Retina (tissue), 1 donor: ENCODE data around the gene FPGS.
"Not testable (repeated sequence)": the region's sequence is repeated elsewhere in the genome, so short reads cannot be mapped to it uniquely, and the experiment has no call there.

Source experiments
- DNase-seq: peaks from one replicate; pipeline ENCODE4 v3.0.0-alpha.2; 2016

The FPGS gene

GRCh38 chr9:127844821-127845359 lies 42.2 kb downstream of the FPGS start:
- no peak for DNase-seq

- DNase-seq, result not testable (repeated sequence)
These were observed 42.9 kb downstream of the FPGS start for GRCh38 chr9:127845619-127846018.

GRCh38 chr9:127846443-127847177 lies 43.9 kb downstream of the FPGS start:
- no peak for DNase-seq

GRCh38 chr9:127847178-127847510 lies 44.5 kb downstream of the FPGS start:
- no peak for DNase-seq

DNA sequence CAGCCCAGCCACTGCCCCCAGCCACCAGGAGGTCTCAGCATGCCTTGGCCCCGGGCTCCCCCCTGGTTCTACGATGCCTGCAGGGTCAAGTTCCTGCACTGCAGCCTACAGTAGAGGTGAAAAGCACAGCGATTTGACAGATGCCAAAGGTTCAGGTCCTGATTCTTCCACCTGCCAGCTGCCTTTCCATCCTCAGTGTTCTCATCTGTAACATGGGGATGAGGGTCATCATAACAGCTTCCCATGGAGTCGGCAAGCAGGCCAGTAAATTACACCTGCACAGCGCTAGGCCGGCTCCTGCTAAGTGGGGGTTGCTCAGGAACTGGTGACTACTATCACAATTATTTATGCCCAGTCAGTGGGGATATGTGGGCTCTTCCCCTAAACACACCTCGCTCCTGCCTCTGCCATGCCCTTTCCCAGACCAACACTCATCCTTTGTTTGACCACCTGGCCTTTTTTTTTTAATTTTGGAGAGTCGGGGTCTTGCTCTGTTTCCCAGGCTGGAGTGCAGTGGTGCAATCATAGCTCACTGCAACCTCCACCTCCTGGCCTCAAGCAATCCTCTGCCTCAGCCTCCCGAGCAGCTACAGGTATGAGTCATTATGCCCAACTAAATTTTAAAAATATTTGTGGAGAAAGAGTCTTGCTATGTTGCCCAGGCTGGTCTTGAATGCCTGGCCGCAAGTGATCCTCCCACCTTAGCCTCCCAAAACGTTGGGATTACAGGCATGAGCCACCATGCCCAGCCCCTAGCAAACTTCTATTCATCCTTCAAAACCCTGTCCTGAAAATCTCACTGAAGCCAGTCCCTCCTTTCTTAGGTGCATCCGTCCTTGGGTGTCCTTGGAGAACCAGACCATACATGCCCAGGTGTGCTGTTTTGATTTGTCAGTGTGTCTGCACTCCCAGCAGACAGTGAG lies 45.4 kb downstream of the FPGS start:
- no peak for DNase-seq

DNA sequence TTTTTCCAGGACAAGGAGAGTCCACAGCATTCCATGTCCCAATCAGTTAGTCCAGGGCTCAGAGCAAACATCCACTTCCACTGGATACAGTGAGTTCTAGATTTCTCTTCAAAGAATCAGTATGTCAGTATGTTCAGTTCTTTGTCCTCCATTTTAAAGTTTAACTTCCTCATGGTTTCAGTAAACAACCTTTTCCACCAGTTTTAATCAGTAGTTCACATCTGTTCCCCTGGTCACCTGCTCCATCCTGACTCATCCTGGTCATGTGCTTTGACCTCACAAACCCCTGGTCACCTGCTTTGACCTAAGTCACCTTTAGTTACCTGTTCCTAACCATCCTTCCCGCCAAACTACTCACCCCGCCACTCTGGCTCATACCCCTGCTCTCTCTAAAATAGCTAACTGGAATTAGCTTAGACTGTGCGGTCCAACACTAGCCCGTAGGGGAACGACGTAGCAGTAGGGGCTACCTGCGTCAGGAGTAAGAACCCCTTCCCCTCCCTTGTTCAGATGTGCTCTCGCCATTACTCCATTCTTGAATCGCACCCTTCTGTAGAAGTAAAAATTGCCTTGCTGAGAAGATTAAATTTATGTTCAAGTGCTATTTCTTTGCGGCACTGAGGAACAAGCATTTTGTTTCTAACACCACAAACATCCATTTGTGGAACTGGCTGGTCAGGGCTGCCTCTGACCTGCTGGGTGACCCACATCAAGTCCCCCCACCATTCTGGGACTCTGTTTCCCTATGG lies 46.2 kb downstream of the FPGS start:
- no peak for DNase-seq

DNA sequence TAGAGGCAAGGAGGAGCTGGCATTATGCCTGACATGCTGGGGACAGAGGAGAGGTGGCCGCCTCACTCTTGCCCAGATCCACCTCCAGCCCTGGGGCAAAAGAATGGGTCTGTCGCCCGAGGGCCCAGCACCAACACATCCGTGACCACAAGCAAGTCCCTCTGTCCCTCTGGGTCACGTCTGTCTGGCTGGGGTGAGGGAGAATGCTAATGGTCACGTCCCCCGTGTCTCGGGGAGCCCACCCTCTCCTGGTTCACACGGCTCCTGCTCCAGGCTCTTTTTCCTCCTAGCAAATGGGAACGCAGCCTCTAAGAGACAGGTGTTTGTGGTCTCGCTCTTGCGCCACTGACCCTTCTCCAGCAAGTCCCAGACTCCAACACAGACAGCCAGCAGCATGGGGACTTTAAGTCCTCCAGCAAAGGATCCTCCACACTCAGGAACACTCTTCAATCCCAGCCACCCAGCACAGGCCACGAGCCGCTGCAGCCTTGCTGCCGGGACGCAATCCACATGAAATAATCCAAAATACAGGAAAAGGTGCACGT lies 47.7 kb downstream of the FPGS start:
- DNase-seq, result no peak

- no peak for DNase-seq
These were observed 50.1 kb downstream of the FPGS start for GRCh38 chr9:127852829-127853228.

- no peak for DNase-seq
These were observed 50.9 kb downstream of the FPGS start for GRCh38 chr9:127853312-127854183.

- DNase-seq, result no peak
These were observed 51.6 kb downstream of the FPGS start, which contains the start of gene ENG for GRCh38 chr9:127854184-127854806. ENG (minus strand) TSS chr9:127854658; CDS start chr9:127854355, 303 bp downstream.

DNA sequence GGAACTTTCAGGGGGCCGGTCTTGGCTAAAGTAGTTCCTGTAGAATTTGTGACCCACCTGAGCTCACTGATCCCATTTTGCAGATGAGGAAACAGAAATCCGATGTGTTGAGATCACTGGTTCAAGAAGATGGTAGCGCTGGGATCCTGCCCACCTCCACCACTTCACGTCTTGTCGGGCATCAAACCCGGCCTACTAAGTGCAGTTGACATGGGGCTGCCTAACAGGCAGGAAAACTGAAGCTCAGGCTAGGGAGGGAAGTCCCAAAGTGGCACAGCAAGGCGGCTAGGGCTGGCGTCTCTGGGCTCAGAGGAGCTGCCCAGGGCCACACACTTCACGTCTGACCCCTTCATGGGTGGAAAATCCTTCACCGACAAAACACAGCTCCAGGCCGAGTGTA lies 52.3 kb downstream of the FPGS start:
- no peak for DNase-seq

DNA sequence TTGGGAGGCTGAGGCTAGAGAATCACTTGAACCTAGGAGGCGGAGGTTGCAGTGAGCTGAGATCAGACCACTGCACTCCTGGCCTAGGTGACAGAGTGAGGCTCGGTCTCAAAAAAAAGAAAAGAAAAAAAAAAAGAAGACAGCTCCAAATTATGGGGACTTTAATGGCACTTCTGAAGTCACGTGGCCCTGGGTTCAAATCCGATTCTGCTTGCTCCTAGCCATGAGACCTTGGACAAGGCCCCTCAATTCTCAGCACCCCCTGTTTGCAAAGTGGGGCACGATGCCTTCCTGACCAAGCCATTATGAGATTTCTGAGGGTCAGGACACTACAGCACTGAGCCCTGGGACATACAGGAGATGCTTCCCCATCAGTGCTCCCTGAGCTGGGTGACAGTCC lies 52.8 kb downstream of the FPGS start:
- no peak for DNase-seq

- DNase-seq, result peak; percentile 2
These were observed 53.5 kb downstream of the FPGS start for GRCh38 chr9:127856094-127856728.

DNA sequence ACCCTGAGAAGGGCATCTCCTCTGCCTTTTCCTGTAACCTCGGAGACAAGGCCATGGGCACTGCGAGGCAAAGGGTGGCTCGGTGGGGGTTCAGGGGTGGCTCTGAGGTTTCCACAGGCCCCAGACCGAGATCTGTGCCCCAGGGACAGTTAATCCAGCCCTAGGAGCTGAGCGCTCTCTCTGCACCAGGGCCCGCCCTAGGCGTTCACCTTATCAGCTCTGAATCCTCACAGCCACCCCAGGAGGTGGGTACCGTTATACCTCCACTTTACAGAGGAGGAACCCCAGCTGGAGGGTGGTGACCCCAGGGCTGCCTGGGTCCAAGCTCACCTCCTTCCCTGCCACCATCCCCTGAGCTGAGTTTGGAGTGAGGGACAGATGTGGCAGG lies 54.0 kb downstream of the FPGS start:
- DNase-seq, result no peak

- DNase-seq, result no peak
These were observed 54.6 kb downstream of the FPGS start for GRCh38 chr9:127857278-127857677.

GRCh38 chr9:127858041-127858512 lies 55.4 kb downstream of the FPGS start:
- DNase-seq, result peak; percentile 1

- no peak for DNase-seq
These were observed 57.6 kb downstream of the FPGS start for GRCh38 chr9:127860260-127860659.

DNA sequence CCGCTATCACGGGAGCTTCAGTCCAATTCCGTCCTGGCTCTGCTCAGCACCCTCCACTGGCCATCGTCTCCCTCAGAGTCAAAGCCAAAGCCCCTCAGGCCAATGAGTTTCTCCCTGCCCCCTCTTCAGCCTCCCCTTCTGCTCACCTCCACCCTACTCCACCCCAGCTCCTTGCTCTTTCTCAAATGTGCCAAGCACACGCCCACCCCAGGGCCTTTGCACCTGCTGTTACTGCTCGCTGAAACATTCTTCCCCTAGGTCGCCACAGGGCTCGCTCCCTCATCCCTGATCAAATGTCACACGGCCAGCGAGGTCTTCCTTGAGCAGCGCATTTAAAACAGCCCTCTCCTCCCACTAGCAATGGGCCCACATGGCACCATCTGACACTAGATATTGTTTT lies 58.1 kb downstream of the FPGS start:
- no peak for DNase-seq

- DNase-seq, result peak; percentile 1
These were observed 59.7 kb downstream of the FPGS start for GRCh38 chr9:127862075-127863011.
